ENCODE measurements around the gene SUMO3.

GRCh38 chr21:44848821-44849521, 31.1 kb upstream of the SUMO3 start:
- TF ChIP-seq EZH2 (IDR thresholded peaks at IDR 0.05; ENCODE audit: insufficient read depth, poor library complexity, severe bottlenecking) (no peak), EZH2phosphoT487 (IDR thresholded peaks at IDR 0.05; ENCODE audit: insufficient read depth, low read depth) (no peak)
